Activated T-cell treated with anti-CD3 and anti-CD28 coated beads, Interleukin-2, amount 50 U/mL, for 4 hours (primary cell): Measurements from ENCODE around the gene ADGRE2. TPM values are rescaled to one million over a fixed set of nuclear protein-coding genes. Genes with fewer than 3 reads are reported as not detected.
"Not testable (repeated sequence)": the region's sequence is repeated elsewhere in the genome, so short reads cannot be mapped to it uniquely, and the experiment has no call there.

ENCODE experiments used
- ATAC-seq, 2 donors: fragments of 200-7000 bp; cut with Tn5 transposase; one replicate each; pipeline ENCODE4 v1.10.0; 2021
- DNase-seq: peaks from one replicate; pipeline ENCODE4 v3.0.0-alpha.2; 2020
- H3K27me3 Mint-ChIP-seq: one replicate; pipeline ENCODE4 v1.8.0; 2021; ENCODE audit warnings: low read depth, mixed read lengths
- H3K36me3 Mint-ChIP-seq: one replicate; pipeline ENCODE4 v1.8.0; 2022; ENCODE audit warnings: mixed read lengths; ENCODE audit not compliant: insufficient read depth
- H3K4me1 Mint-ChIP-seq: one replicate; pipeline ENCODE4 v1.8.0; 2021; ENCODE audit warnings: low read depth, mixed read lengths
- H3K4me3 Mint-ChIP-seq: one replicate; pipeline ENCODE4 v1.8.0; 2021; ENCODE audit warnings: mild to moderate bottlenecking, moderate library complexity, mixed read lengths
- H3K9me3 Mint-ChIP-seq: one replicate; pipeline ENCODE4 v1.8.0; 2021; ENCODE audit warnings: mixed read lengths
- total RNA-seq, 3 donors: library from RNA; stranded (reverse); gene quantifications; one replicate each; pipeline ENCODE4 v1.2.1, GENCODE V29; 2021

Gene ADGRE2
- total RNA-seq, 3 donors from 2014 or later = 0.87 to 1.6 (median 1.4) TPM

DNA sequence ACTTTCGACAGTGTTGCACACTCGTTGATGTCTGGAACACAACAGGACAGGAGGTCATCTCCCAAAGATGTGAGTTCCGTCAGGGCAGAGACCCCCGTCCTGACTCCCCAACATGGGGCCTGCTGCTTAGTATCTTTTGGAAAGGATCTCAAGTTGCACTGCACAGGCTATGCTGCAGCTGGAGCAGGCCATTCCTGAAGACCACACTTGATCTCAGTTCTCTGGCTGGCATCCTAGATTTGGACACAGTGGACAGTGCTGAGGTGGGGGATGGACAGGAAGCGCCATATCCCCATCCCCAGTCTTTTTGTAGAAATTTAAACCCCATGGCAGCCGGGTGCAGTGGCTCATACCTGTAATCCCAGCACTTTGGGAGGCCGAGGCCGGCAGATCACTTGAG is 5.9 kb downstream of the ADGRE2 start:
- Mint-ChIP-seq H3K4me1 (peaks cover 11% of the 10 kb centered on the region), H3K27me3 (peaks cover 25% of the 10 kb centered on the region), H3K9me3 (no peaks in the 10 kb centered on the region), H3K36me3 (no peaks in the 10 kb centered on the region), H3K4me3 (no peak overlapping the region)
- ATAC-seq = no peak
- DNase-seq = no peak

DNA sequence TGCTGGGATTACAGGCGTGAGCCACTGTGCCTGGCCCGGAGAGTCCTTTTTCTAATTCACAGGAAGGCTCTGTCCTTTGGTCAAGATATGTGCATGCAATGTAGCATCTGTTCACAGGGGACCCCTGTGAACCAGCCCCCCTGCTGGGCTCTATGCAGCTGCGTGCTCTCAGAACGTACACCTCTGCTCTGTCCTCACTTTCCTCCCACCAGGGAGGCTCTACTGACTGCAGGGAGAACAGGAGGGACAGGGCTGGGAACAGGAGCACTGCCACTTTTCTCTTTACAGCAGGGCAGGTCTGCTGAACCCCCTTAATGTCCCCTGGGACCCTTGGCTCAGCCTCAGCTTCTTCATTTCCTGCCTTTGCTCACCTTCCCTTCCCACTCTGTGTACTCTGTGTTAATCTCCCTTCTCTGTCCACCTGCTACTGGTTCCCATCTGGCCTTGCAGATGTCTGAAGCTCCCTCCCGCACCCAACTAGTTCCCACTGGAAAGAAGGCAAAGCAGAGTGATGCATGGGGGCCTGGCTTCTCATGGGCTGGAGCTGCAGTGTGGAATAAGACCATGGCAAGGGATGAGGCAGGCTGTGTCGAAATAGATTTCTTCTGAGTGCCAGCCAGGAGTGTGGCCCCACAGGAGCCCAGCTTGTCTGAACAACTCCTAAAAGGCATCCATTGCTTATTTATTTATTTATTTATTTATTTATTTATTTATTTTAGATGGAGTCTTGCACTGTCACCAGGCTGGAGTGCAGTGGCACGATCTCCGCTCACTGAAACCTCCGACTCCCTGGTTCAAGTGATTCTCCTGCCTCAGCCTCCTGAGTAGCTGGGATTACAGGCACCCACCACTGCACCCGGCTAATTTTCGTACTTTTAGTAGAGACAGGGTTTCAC is 7.2 kb downstream of the ADGRE2 start:
- Mint-ChIP-seq H3K9me3 (no peaks in the 10 kb centered on the region), H3K4me1 (peaks cover 9% of the 10 kb centered on the region), H3K36me3 (no peaks in the 10 kb centered on the region), H3K27me3 (peaks cover 21% of the 10 kb centered on the region), H3K4me3 (no peak overlapping the region)
- no peak for DNase-seq
- no peak for ATAC-seq

DNA sequence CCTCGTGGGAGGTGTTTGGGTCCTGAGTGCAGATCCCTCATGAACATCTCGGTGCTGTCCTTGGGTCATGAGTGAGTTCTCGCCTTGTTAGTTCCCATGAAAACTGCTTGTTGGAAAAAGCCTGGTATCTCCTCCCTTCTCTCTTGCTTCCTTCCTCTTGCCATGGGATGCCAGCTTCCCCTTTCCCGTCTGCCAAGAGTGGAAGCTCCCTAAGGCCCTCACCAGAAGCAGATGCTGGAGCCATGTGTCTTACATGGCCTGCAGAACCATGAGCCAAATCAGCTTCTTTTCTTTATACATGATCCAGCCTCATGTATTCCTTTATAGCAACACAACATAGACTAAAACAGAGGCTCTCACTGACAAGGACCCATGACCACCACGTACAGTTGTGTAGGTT is 8.2 kb downstream of the ADGRE2 start:
- Mint-ChIP-seq H3K9me3 (no peaks in the 10 kb centered on the region), H3K4me1 (no peaks in the 10 kb centered on the region), H3K4me3 (no peak overlapping the region), H3K36me3 (peaks cover 2% of the 10 kb centered on the region), H3K27me3 (peaks cover 22% of the 10 kb centered on the region)
- ATAC-seq (no peak), DNase-seq (no peak)

DNA sequence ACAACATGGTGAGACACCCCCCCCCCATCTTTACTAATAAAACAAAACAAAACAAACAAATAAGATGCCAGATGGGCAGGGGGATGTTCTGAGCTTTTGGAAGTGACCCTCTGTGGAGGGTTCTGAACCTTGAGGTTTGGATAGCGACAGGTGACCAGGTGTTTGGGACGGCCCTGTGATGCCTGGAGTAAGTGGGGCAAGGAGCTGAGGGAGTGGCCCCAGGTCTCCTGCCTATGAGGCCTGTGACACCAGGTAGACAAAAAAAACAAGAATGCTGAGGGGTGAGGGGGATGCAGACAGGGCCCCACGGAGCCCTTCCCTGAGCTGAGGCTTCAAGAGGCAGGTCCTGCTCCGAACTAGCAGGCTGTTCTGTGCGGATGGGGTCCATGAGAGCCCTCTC is 9.2 kb downstream of the ADGRE2 start:
- DNase-seq (no peak), ATAC-seq (no peak)
- Mint-ChIP-seq H3K36me3 (peaks cover 2% of the 10 kb centered on the region), H3K4me1 (no peaks in the 10 kb centered on the region), H3K27me3 (peaks cover 30% of the 10 kb centered on the region), H3K9me3 (no peaks in the 10 kb centered on the region), H3K4me3 (no peak overlapping the region)

GRCh38 chr19:14768001-14768400 is 10.4 kb downstream of the ADGRE2 start:
- Mint-ChIP-seq H3K4me1 (no peaks in the 10 kb centered on the region), H3K27me3 (peaks cover 26% of the 10 kb centered on the region), H3K9me3 (no peaks in the 10 kb centered on the region), H3K36me3 (peaks cover 2% of the 10 kb centered on the region), H3K4me3 (no peak overlapping the region)
- DNase-seq = no peak
- no peak for ATAC-seq

DNA sequence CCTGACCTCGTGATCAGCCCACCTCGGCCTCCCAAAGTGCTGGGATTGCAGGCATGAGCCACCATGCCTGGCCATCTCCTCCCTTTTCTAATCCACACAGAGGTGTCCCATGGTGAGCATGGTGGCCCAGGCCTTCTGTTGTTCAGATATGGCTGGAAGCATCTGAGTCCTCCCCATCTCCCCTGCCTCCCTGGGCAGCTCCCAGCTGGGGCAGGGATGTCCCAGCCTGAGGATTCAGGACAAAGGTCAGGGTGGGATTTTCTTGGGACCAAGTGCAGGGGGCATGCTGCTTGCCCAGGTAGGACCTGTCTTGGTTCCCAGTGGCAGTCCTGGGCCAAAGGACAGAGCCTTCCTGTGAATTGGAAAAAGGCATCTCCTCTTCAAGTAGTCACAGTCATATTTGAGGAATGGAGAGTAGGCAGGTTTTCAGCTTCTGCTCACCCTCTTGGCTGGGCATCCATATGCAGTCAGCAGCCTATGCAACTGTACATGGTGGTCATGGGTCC is 10.8 kb downstream of the ADGRE2 start:
- DNase-seq = no peak
- H3K27me3 Mint-ChIP-seq = peaks cover 25% of the 10 kb centered on the region
- H3K36me3 Mint-ChIP-seq = peaks cover 2% of the 10 kb centered on the region
- no peaks in the 10 kb centered on the region for H3K9me3 Mint-ChIP-seq
- no peak for ATAC-seq
- no peaks in the 10 kb centered on the region for H3K4me1 Mint-ChIP-seq
- no peak overlapping the region for H3K4me3 Mint-ChIP-seq

GRCh38 chr19:14765841-14766240 is 12.5 kb downstream of the ADGRE2 start:
- H3K36me3 Mint-ChIP-seq, H3K4me3 Mint-ChIP-seq, ATAC-seq, DNase-seq, H3K4me1 Mint-ChIP-seq, H3K9me3 Mint-ChIP-seq: not testable (repeated sequence)
- peaks cover 28% of the 10 kb centered on the region for H3K27me3 Mint-ChIP-seq

DNA sequence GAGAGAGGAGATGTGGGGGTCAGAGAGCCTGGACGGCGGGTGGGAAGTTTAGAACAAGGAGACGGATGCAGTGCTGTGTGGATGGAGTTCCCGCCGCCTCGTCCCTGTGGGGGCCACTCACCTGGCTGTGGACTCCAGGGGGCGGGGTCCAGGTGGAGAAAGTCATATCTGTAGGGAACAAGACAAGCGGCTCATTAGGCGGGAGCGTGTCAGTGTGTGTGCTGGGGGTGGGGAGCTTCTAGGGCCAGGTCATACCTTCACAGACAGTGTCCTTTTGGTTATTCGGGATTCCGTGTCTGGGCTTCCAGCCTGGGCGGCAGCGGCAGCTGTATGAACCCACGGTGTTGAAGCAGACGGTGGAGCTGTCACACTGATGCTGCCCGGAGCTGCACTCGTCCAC is 13.0 kb downstream of the ADGRE2 start:
- H3K4me1 Mint-ChIP-seq, DNase-seq, H3K9me3 Mint-ChIP-seq, H3K36me3 Mint-ChIP-seq, ATAC-seq, H3K4me3 Mint-ChIP-seq: not testable (repeated sequence)
- H3K27me3 Mint-ChIP-seq = peaks cover 28% of the 10 kb centered on the region

DNA sequence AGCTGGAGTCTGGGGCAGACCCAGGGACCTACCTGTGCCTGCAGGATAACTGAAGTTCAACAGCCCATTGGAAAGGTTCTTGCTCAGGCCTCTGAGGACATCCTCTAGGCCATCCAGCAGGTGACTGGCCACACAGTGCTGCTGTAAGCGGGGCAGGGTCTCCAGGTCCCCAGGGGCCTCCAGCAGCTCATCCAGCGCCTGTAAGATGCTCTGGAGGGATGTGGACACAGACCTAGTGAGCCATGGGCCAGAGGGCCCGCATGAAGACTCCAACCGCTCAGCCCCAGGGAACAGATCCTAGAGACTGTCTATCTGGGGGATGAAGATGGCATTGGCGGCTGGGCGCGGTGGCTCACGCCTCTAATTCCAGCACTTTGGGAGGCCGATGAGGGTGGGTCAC is 14.0 kb downstream of the ADGRE2 start:
- peaks cover 2% of the 10 kb centered on the region for H3K36me3 Mint-ChIP-seq
- H3K9me3 Mint-ChIP-seq = no peaks in the 10 kb centered on the region
- no peak overlapping the region for H3K4me3 Mint-ChIP-seq
- peaks cover 28% of the 10 kb centered on the region for H3K27me3 Mint-ChIP-seq
- no peaks in the 10 kb centered on the region for H3K4me1 Mint-ChIP-seq
- DNase-seq (no peak), ATAC-seq (no peak)

GRCh38 chr19:14763497-14764145 is 14.7 kb downstream of the ADGRE2 start:
- H3K36me3 Mint-ChIP-seq = peaks cover 2% of the 10 kb centered on the region
- no peaks in the 10 kb centered on the region for H3K9me3 Mint-ChIP-seq
- no peak for DNase-seq
- H3K4me1 Mint-ChIP-seq = no peaks in the 10 kb centered on the region
- ATAC-seq = no peak
- H3K4me3 Mint-ChIP-seq = no peak overlapping the region
- H3K27me3 Mint-ChIP-seq = peaks cover 28% of the 10 kb centered on the region

GRCh38 chr19:14762111-14762510 is 16.2 kb downstream of the ADGRE2 start:
- Mint-ChIP-seq H3K4me3 (no peak overlapping the region), H3K9me3 (no peaks in the 10 kb centered on the region), H3K27me3 (peaks cover 29% of the 10 kb centered on the region), H3K4me1 (no peaks in the 10 kb centered on the region), H3K36me3 (peaks cover 2% of the 10 kb centered on the region)
- ATAC-seq (no peak), DNase-seq (no peak)

GRCh38 chr19:14761607-14762006 is 16.8 kb downstream of the ADGRE2 start:
- no peak for DNase-seq
- Mint-ChIP-seq H3K4me3 (no peak overlapping the region), H3K36me3 (peaks cover 2% of the 10 kb centered on the region), H3K27me3 (peaks cover 27% of the 10 kb centered on the region), H3K9me3 (no peaks in the 10 kb centered on the region), H3K4me1 (no peaks in the 10 kb centered on the region)
- no peak for ATAC-seq

DNA sequence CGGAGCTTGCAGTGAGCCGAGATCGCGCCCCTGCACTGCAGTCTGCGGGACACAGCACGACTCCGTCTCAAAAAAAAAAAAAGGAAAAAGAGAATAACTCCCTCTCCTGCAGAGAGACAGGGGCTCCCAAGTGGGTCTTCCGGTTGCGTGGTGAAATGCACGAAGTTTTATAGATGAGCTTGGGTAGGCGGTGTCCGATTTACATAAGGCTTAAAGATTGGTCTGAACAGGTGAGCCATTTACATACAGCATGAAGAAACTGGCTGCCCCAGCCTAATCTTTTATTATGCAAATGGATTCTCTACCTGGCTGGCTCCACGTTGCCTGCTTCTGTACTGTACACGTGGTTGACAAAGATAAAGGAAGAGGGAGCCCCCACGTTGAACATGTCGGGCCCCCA is 19.5 kb downstream of the ADGRE2 start:
- Mint-ChIP-seq H3K9me3 (no peaks in the 10 kb centered on the region), H3K4me3 (no peak overlapping the region), H3K4me1 (no peaks in the 10 kb centered on the region), H3K36me3 (no peaks in the 10 kb centered on the region), H3K27me3 (peaks cover 8% of the 10 kb centered on the region)
- DNase-seq = no peak
- no peak for ATAC-seq

DNA sequence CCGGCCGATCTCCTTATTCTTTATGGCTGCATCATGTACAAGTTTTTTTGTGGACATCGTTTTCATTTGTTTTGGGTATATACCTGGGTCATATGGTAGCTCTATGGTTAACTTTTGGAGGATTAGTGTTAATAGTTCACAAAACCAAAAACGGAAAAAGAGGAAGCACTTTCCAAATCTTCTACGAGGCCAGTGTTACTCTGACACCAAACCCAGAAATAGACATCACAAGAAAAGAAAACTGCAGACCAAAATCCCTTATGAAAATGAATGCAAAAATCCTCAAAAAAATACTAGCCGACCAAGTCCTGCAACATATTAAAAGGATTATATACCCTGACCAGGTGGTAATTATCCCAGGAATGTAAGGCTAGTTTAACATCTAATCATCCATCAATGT is 29.8 kb downstream of the ADGRE2 start:
- no peaks in the 10 kb centered on the region for H3K27me3 Mint-ChIP-seq
- H3K9me3 Mint-ChIP-seq = no peaks in the 10 kb centered on the region
- no peak overlapping the region for H3K4me3 Mint-ChIP-seq
- no peaks in the 10 kb centered on the region for H3K4me1 Mint-ChIP-seq
- no peak for DNase-seq
- H3K36me3 Mint-ChIP-seq = no peaks in the 10 kb centered on the region
- no peak for ATAC-seq

DNA sequence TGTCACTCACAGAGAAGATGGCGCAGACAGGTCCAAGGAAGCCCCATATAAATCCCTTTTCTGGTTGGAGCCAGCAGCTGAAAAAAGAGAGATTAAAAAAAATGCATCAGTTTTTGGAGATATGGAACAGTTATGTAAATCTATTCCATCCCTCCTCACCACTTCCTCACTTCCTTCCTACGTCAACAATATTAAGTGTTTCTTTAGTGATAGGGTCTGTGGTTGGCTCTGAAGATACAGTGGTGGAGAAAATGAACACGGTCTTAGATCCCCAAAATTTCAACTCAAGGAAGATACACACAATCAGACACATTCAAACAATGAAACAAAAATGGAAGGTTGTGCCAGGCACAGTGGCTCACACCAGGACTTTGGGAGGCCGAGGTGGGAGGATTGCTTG is 31.5 kb downstream of the ADGRE2 start:
- no peaks in the 10 kb centered on the region for H3K9me3 Mint-ChIP-seq
- no peaks in the 10 kb centered on the region for H3K27me3 Mint-ChIP-seq
- H3K4me1 Mint-ChIP-seq = no peaks in the 10 kb centered on the region
- no peak for ATAC-seq
- DNase-seq = no peak
- H3K4me3 Mint-ChIP-seq = no peak overlapping the region
- H3K36me3 Mint-ChIP-seq = no peaks in the 10 kb centered on the region
